ENCODE data around the gene FAM162B. TPM values are rescaled to one million over a fixed set of nuclear protein-coding genes. Genes with fewer than 3 reads are reported as not detected.
"Not testable (repeated sequence)": the region's sequence is repeated elsewhere in the genome, so short reads cannot be mapped to it uniquely, and the experiment has no call there.

Gene FAM162B
- total RNA-seq, 4 donors from 2014 or later = 0.59 to 46.6 (median 14.6) TPM

DNA sequence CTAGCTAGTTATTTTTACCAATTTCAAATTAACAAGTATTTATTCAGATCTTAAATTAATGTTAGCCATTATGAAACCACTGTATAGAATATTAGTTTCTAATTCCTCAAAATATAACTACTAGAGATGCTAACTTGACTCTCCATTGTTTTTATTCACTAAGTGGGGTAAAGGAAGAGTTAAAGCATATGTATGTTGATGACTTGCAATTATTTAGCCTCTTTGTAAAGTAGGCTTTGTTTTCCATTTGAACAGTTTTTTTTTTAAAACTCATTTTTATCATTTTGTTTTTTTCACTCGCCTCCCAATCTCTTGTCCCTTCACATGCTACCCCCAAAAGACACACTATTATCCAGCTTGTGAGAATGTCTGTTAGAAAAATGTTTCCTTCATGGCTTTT is 3.3 kb downstream of the FAM162B start:
- intact Hi-C loops (cut with DNase I; ENCODE audit: low total_unique reads) = no loop called here
- Histone ChIP-seq H3K4me1 (no peaks in the 10 kb centered on the region), H3K4me3 (no peak overlapping the region), H3K36me3 (no peaks in the 10 kb centered on the region), H3K9me3 (no peaks in the 10 kb centered on the region), H3K27ac (no peak overlapping the region), H3K27me3 (no peaks in the 10 kb centered on the region)
- no peak for TF ChIP-seq POLR2A (IDR thresholded peaks at IDR 0.05)
- no peak for TF ChIP-seq CTCF (IDR thresholded peaks at IDR 0.05)
- DNase-seq = no peak

- H3K36me3 ChIP-seq = no peaks in the 10 kb centered on the region
- no peaks in the 10 kb centered on the region for H3K4me1 ChIP-seq
- DNase-seq = no peak
- no peaks in the 10 kb centered on the region for H3K9me3 ChIP-seq
- H3K4me3 ChIP-seq = no peak overlapping the region
- intact Hi-C loops (cut with DNase I; ENCODE audit: low total_unique reads) = no loop called here
- no peaks in the 10 kb centered on the region for H3K27me3 ChIP-seq
- TF ChIP-seq CTCF (IDR thresholded peaks at IDR 0.05) = no peak
- TF ChIP-seq POLR2A (IDR thresholded peaks at IDR 0.05) = no peak
- H3K27ac ChIP-seq = no peak overlapping the region
Measured at GRCh38 chr6:116761779-116762178, 3.7 kb downstream of the FAM162B start.

- H3K27me3 ChIP-seq = no peaks in the 10 kb centered on the region
- no peak overlapping the region for H3K27ac ChIP-seq
- no peaks in the 10 kb centered on the region for H3K9me3 ChIP-seq
- no peak for DNase-seq
- H3K36me3 ChIP-seq = no peaks in the 10 kb centered on the region
- TF ChIP-seq POLR2A (IDR thresholded peaks at IDR 0.05) = no peak
- TF ChIP-seq CTCF (IDR thresholded peaks at IDR 0.05) = no peak
- intact Hi-C loops (cut with DNase I; ENCODE audit: low total_unique reads) = no loop called here
- no peak overlapping the region for H3K4me3 ChIP-seq
- H3K4me1 ChIP-seq = no peaks in the 10 kb centered on the region
Measured at GRCh38 chr6:116745176-116745575, 20.3 kb downstream of the FAM162B start.

GRCh38 chr6:116741571-116741970 is 23.9 kb downstream of the FAM162B start:
- DNase-seq = no peak
- Histone ChIP-seq H3K9me3 (peaks cover 0 to 5% of the 10 kb centered on the region in 2 donors), H3K27me3 (no peaks in the 10 kb centered on the region), H3K36me3 (no peaks in the 10 kb centered on the region), H3K27ac (no peak overlapping the region), H3K4me3 (no peak overlapping the region), H3K4me1 (no peaks in the 10 kb centered on the region)
- TF ChIP-seq POLR2A (IDR thresholded peaks at IDR 0.05) = no peak
- no peak for TF ChIP-seq CTCF (IDR thresholded peaks at IDR 0.05)
- intact Hi-C loops (cut with DNase I; ENCODE audit: low total_unique reads) = no loop called here

- intact Hi-C loops (cut with DNase I; ENCODE audit: low total_unique reads) = not testable (repeated sequence)
Measured at GRCh38 chr6:116740486-116740885, 25.0 kb downstream of the FAM162B start.

DNA sequence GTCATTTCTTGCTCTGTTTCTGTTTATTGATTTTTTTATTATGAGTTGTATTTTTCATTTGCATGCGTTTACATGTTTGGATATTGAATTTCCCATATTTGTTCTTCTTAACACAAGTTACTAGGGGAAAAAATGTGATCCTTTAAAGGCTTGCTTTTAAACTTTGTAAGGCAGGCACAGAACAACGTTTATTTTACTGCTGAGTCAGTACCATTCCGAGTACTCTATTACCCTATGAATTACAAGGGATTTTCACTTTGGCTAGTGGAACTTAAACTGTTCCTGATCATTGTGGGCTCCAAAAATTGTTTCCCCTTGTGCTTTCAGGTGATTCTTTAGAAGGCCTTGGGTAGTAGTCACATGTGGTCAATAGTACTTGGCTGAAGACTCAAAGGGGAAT is 28.5 kb downstream of the FAM162B start:
- no peak overlapping the region for H3K4me3 ChIP-seq
- H3K9me3 ChIP-seq = peaks cover 0 to 5% of the 10 kb centered on the region in 2 donors
- intact Hi-C loops (cut with DNase I; ENCODE audit: low total_unique reads) = no loop called here
- DNase-seq = no peak
- H3K4me1 ChIP-seq = no peaks in the 10 kb centered on the region
- no peaks in the 10 kb centered on the region for H3K27me3 ChIP-seq
- TF ChIP-seq POLR2A (IDR thresholded peaks at IDR 0.05) (no peak), CTCF (IDR thresholded peaks at IDR 0.05) (no peak)
- no peak overlapping the region for H3K27ac ChIP-seq
- no peaks in the 10 kb centered on the region for H3K36me3 ChIP-seq

More at GRCh38 chr6:116740486-116740885, 25.0 kb downstream of the FAM162B start:
- H3K27ac ChIP-seq, H3K9me3 ChIP-seq, DNase-seq, H3K27me3 ChIP-seq, H3K4me3 ChIP-seq, H3K36me3 ChIP-seq, H3K4me1 ChIP-seq: not testable (repeated sequence)
